ENCODE measurements around the gene NCAPD2. TPM values are rescaled to one million over a fixed set of nuclear protein-coding genes. Genes with fewer than 3 reads are reported as not detected.

Gene NCAPD2
- total RNA-seq, 3 donors from 2014 or later (not counting 1 experiment from before 2014, with no cell fraction given), result 38.8 to 53.1 (median 44.1) TPM

- H3K4me1 ChIP-seq (ENCODE audit: control insufficient read depth, insufficient read depth, low read length), result no peaks in the 10 kb centered on the region
- Mint-ChIP-seq H3K27ac (peak overlapping the region in 1 of 2 donors; percentile 64), H3K4me3 (no peak overlapping the region), H3K4me1 (peaks cover 8% of the 10 kb centered on the region in 2 donors), H3K9me3 (no peaks in the 10 kb centered on the region), H3K36me3 (peaks cover 10% of the 10 kb centered on the region), H3K27me3 (ENCODE audit: low read depth in 2 of 2) (no peaks in the 10 kb centered on the region)
- no peak for DNase-seq
- intact Hi-C loops (cut with micrococcal nuclease), result no loop called here
- peaks cover 34% of the 10 kb centered on the region for H3K36me3 ChIP-seq (ENCODE audit: control insufficient read depth, insufficient read depth, low read length)
- no peak for ATAC-seq
- no peak overlapping the region for H3K4me3 ChIP-seq (ENCODE audit: low read length)
- no peak overlapping the region for H3K27ac ChIP-seq (ENCODE audit: low read length)
- H3K9me3 ChIP-seq (ENCODE audit: control insufficient read depth, insufficient read depth, low read length), result no peaks in the 10 kb centered on the region
- H3K27me3 ChIP-seq (ENCODE audit: control insufficient read depth, insufficient read depth, low read length), result no peaks in the 10 kb centered on the region
- 83% methylated on average over 7 of the region's 7 CpGs for WGBS (ENCODE audit: insufficient coverage)
- TF ChIP-seq CTCF (IDR thresholded peaks at IDR 0.05), result no peak
These were observed 14.2 kb downstream of the NCAPD2 start for GRCh38 chr12:6508087-6508486.

- WGBS (ENCODE audit: insufficient coverage), result 44% methylated on average over 2 of the region's 3 CpGs
- Mint-ChIP-seq H3K27me3 (ENCODE audit: low read depth in 2 of 2) (no peaks in the 10 kb centered on the region), H3K27ac (peak overlapping the region; percentile 51 to 79)
These were observed 26.3 kb downstream of the NCAPD2 start for GRCh38 chr12:6520186-6520585.

GRCh38 chr12:6522193-6522592 is 28.3 kb downstream of the NCAPD2 start:
- Mint-ChIP-seq H3K4me3 (no peak overlapping the region), H3K36me3 (peaks cover 20% of the 10 kb centered on the region), H3K4me1 (peaks cover 0 to 7% of the 10 kb centered on the region in 2 donors), H3K9me3 (no peaks in the 10 kb centered on the region), H3K27ac (no peak overlapping the region), H3K27me3 (ENCODE audit: low read depth in 2 of 2) (no peaks in the 10 kb centered on the region)
- WGBS (ENCODE audit: insufficient coverage), result 87% methylated on average over 8 of the region's 10 CpGs
- H3K36me3 ChIP-seq (ENCODE audit: control insufficient read depth, insufficient read depth, low read length), result peaks cover 82% of the 10 kb centered on the region
- no peaks in the 10 kb centered on the region for H3K9me3 ChIP-seq (ENCODE audit: control insufficient read depth, insufficient read depth, low read length)
- H3K4me1 ChIP-seq (ENCODE audit: control insufficient read depth, insufficient read depth, low read length), result no peaks in the 10 kb centered on the region
- no peaks in the 10 kb centered on the region for H3K27me3 ChIP-seq (ENCODE audit: control insufficient read depth, insufficient read depth, low read length)
- intact Hi-C loops (cut with micrococcal nuclease), result no loop called here
- ATAC-seq (no peak), DNase-seq (no peak)
- no peak overlapping the region for H3K4me3 ChIP-seq (ENCODE audit: low read length)
- no peak overlapping the region for H3K27ac ChIP-seq (ENCODE audit: low read length)
- TF ChIP-seq CTCF (IDR thresholded peaks at IDR 0.05), result no peak

More at GRCh38 chr12:6520186-6520585, 26.3 kb downstream of the NCAPD2 start:
- Mint-ChIP-seq H3K9me3 (no peaks in the 10 kb centered on the region), H3K36me3 (peaks cover 23% of the 10 kb centered on the region), H3K4me3 (no peak overlapping the region), H3K4me1 (peaks cover 0 to 7% of the 10 kb centered on the region in 2 donors)
- no peak for DNase-seq
- Histone ChIP-seq H3K27ac (ENCODE audit: low read length) (no peak overlapping the region), H3K4me1 (ENCODE audit: control insufficient read depth, insufficient read depth, low read length) (no peaks in the 10 kb centered on the region), H3K4me3 (ENCODE audit: low read length) (no peak overlapping the region), H3K9me3 (ENCODE audit: control insufficient read depth, insufficient read depth, low read length) (no peaks in the 10 kb centered on the region), H3K27me3 (ENCODE audit: control insufficient read depth, insufficient read depth, low read length) (no peaks in the 10 kb centered on the region), H3K36me3 (ENCODE audit: control insufficient read depth, insufficient read depth, low read length) (peaks cover 77% of the 10 kb centered on the region)
- TF ChIP-seq CTCF (IDR thresholded peaks at IDR 0.05), result no peak
- intact Hi-C loops (cut with micrococcal nuclease), result no loop called here
- peak in 1 of 3 donors; percentile 32 for ATAC-seq

DNA sequence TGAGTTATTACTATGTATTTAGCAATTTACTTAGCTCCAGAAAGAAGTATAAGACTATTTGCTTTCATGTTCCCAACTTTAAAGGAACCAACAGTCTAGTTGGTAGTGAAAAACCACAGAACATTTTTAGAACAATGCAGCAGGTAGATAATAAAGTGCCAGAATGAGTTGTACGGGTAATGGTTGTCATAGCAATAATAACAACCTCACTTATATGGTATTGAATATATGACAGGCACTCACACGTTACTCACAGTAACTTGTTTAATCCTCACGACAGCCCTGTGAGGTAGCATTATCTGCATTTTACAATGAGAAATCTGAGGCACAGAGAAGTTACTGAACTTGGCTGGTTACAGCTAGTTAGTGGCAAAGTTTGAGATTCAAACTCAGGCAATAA is 29.8 kb downstream of the NCAPD2 start:
- H3K4me1 ChIP-seq (ENCODE audit: control insufficient read depth, insufficient read depth, low read length), result no peaks in the 10 kb centered on the region
- H3K27me3 ChIP-seq (ENCODE audit: control insufficient read depth, insufficient read depth, low read length), result no peaks in the 10 kb centered on the region
- H3K4me3 ChIP-seq (ENCODE audit: low read length), result no peak overlapping the region
- H3K36me3 Mint-ChIP-seq, result peaks cover 14% of the 10 kb centered on the region
- ATAC-seq, result no peak
- no peaks in the 10 kb centered on the region for H3K9me3 ChIP-seq (ENCODE audit: control insufficient read depth, insufficient read depth, low read length)
- 100% methylated on average over 2 of the region's 3 CpGs for WGBS (ENCODE audit: insufficient coverage)
- H3K27ac Mint-ChIP-seq, result no peak overlapping the region
- H3K4me1 Mint-ChIP-seq, result peaks cover 0 to 7% of the 10 kb centered on the region in 2 donors
- no peaks in the 10 kb centered on the region for H3K27me3 Mint-ChIP-seq (ENCODE audit: low read depth in 2 of 2)
- no peak overlapping the region for H3K4me3 Mint-ChIP-seq
- H3K9me3 Mint-ChIP-seq, result no peaks in the 10 kb centered on the region
- intact Hi-C loops (cut with micrococcal nuclease), result no loop called here
- no peak overlapping the region for H3K27ac ChIP-seq (ENCODE audit: low read length)
- peaks cover 87% of the 10 kb centered on the region for H3K36me3 ChIP-seq (ENCODE audit: control insufficient read depth, insufficient read depth, low read length)
- TF ChIP-seq CTCF (IDR thresholded peaks at IDR 0.05), result no peak
- DNase-seq, result no peak
